DMS79 (cell line): ENCODE data around the gene UQCC2.

Experiments used
- DNase-seq: peaks from one replicate; lab custom pipeline; 2025; lab: John Stamatoyannopoulos, UW

Gene UQCC2

GRCh38 chr6:33744001-33744848, 32.7 kb upstream of the UQCC2 start:
- peak; percentile 97 for DNase-seq

DNA sequence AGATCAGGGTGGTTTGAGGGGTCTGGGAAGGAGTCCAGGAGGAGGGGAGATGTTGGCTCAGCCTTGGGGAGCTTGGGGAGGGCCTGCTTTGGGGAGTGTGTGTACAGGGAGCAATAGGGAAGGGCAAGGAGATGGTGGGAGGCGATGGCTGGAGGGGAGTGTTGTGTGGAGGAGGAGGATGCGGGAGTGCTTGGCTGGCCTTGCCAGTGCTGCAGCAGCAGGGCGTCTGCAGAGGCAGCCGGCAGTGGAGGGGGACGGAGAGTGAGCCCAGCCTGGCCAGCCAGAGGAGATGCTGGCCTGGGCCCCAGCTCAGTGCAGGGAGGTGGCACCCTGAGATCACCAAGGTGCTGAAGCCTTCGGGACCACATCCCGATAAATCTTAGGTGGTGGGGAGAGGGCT, 31.3 kb upstream of the UQCC2 start:
- DNase-seq = peak; percentile 62

- no peak for DNase-seq
These were observed 30.6 kb upstream of the UQCC2 start for GRCh38 chr6:33742092-33742491.

DNA sequence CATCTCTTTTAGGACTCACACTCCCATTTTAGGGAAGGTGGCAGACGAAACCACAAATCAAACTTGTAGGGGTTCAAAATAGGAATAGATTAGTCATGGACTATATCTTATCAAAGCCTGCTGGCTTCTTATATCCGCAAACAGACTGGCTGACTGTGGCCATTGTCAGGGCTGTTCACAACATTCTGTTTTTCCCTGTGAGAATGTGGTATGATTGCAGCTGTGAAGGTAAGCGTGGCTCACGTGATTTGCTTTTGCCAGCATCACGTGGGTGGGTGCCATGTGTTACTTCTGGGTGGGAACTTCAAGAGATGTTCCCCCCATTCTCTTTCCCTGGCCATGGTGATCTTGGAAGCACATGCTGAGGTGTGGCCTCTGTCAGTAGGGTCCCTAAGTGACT, 29.3 kb upstream of the UQCC2 start:
- no peak for DNase-seq

GRCh38 chr6:33740204-33740608, 28.7 kb upstream of the UQCC2 start:
- DNase-seq = no peak

GRCh38 chr6:33739571-33739970, 28.1 kb upstream of the UQCC2 start:
- no peak for DNase-seq

GRCh38 chr6:33738879-33739278, 27.4 kb upstream of the UQCC2 start:
- DNase-seq = no peak

- DNase-seq = no peak
These were observed 26.7 kb upstream of the UQCC2 start for GRCh38 chr6:33738153-33738552.

GRCh38 chr6:33737267-33738026, 25.9 kb upstream of the UQCC2 start:
- DNase-seq = no peak

- no peak for DNase-seq
These were observed 23.7 kb upstream of the UQCC2 start for GRCh38 chr6:33735216-33735615.

DNA sequence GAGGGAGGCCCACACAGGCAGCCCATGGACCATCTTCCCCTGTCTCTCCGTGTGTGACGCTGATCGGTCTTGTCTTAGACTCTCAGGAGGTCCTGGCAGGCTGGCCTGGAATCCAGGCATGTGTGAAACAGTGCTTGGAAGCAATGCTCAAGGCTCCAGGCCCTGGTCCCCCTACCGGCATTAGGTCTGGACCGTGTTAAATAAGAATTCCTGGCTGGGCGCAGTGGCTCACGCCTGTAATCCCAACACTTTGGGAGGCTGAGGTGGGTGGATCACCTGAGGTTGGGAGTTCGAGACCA, 22.2 kb upstream of the UQCC2 start:
- DNase-seq = no peak

DNA sequence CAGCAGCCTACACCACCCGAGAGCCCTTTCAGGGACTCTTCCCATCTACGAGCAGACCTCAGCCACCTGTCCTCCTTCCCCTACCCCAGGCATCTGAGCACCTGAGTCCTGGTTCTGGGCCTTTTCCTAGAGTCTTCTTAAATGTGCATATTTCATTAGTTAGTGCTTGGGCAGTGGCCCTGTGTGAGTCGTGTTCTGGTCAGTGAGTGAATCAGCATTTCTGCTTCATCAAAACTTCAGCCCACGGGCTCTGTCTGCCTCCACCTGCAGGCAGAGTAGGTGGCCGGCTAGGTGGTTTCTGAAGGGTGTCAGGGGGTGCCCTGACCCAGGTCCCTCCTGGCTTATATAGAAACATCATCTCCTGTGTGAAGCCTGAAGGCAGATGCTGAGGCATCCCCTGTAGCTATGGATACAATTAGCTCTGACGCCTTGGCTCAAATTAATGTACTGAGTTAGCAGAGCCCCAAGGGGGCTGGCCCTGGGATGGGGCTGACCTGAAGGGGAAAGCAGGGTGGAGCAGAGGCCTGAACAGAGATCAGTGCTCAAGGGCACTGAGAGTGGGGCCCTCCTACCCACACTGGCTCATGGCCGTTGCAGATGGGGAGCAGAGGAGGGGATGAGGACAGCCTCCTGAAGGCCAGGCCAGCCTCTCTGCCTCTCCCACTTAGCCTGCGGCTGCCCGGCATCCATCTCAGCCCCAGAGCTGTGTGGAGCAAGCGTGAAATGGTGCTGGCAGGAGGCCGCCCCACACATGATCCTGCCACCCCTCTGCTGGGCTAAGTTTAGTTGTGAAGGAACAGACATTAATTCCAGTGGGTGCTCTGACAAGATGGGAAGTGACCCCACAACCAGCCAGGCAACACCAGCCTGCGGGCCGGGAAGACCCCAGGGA, 21.6 kb upstream of the UQCC2 start:
- DNase-seq = no peak

GRCh38 chr6:33732385-33732784, 20.9 kb upstream of the UQCC2 start:
- no peak for DNase-seq

DNA sequence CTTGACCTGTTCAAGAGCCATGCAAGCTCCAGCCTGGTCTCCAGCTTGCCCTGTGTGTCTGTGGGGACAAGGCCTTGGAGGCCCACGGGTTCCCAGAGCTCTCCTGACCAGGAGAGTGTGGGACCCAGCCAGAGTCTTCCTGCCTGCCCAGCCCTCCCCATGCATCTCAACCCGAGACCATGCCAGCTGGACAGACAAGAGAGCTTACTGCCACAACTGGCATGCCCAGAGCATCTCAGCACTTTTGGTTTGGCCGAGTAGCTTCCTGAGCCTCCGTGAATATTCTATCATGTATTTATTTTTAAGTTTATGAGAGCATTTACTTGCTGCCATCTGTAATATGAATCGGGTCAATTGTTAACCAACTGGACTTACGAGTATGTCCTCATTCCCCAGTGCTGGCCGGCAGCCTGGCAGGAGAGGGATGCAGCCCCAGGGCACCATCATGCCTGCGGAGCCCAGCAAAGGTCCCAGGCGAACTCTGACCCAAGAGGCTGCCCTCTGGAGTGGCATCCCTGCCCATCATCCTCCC, 20.3 kb upstream of the UQCC2 start:
- DNase-seq = no peak

DNA sequence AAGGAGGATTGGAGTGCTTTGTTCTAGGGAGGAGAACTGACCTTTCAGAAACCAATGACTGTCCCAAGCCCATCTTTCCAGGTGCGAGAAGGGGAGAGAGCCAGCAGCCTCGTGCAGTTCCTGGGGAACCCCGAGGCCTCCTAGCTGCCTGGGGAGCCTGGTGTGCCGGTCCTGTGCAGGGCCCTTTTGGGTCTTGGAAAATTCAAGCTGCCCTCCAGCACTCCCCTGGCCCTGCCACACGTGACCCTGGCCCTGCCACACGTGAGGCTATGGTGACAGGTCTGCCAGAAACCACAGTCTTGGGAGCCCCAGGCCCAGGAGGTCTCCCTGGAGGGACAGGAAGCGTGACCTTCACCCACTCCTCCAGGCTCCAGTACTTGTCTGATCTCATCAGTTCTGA, 19.5 kb upstream of the UQCC2 start:
- no peak for DNase-seq

- DNase-seq = no peak
These were observed 19.1 kb upstream of the UQCC2 start for GRCh38 chr6:33730611-33731010.

DNA sequence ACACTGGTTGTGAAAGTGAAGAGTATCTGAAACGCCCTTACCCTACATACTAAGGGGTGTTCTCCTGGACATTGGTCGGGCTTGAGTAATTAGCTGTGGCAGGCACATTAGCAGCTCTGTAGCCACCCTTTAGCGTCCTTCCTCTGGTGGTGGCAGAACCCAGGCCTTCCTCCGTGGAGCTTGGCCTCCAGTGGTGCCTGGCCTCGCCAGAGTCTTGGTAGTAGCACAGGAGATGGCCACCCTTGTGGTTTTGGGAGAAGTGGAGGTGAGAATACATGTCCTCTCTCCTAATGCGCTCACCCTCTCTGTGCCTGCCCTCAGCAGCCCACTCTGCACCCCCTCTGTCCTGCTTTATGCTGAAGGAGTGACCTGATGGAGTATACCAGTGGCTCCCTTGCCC, 17.6 kb upstream of the UQCC2 start:
- DNase-seq = no peak

- no peak for DNase-seq
These were observed 16.9 kb upstream of the UQCC2 start for GRCh38 chr6:33728438-33728837.

DNA sequence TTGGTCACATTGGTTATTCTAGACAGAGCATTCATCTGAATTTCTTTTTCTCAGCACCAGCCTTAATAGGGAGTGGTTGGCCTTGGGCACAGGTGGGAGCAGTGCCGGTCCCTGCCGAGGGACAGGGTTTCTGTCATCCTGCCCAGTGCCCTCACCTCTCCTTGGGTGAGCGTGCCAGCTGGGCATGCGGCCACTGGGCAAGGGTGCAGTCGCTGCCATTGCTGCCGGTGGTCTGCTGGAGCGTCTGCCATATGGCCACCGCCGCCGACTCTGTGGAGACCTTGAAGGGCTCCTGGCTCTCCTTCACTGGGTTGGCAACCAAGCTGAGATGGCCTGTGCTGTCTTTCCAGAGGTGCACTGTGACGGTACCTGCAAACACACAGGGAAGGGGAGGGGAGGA, 16.4 kb upstream of the UQCC2 start:
- no peak for DNase-seq

GRCh38 chr6:33727126-33727525, 15.6 kb upstream of the UQCC2 start:
- DNase-seq = no peak

GRCh38 chr6:33726696-33727095, 15.2 kb upstream of the UQCC2 start:
- DNase-seq = no peak

DNA sequence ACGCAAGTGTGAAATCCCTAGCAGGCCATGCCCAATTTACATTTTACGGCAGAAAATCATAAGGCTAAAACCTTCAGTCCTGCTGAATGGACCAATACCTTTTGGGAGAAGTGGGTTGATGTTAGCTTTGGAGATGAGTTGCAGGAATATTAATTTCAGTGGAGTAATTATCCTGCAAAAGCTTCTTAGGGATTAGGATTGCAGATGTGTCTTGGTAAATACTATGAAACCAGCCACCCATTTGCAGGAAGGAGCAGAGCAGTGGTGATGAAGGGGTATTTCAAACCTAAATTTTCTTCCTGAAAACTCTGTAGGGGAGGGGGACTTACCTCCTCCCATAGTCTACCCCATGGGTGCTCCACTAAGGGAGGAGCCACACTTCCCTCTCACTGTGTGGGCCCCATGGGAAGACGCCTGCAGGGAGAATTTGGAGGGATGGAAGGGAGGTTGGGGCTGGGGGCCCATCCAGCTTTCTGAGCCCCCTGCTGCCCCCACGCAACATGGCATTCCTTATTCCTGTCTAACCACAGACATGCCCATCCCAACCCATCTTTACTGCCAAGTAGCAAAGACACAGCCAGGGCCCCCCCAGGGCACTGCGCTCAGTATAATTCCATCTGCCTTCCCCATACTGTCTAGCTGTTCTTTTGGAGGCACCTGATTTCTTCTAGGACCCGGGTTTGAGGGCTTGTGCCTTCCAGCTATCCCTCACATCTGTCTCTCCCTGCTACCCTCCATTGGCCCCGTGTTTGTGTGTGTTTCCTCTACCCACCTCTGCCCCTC, 14.6 kb upstream of the UQCC2 start:
- DNase-seq = no peak
